H9 (cell line): Measurements from ENCODE around the gene CPM. TPM values are rescaled to one million over a fixed set of nuclear protein-coding genes. Genes with fewer than 3 reads are reported as not detected.

Experiments used
- DNase-seq: peaks from one replicate; pipeline ENCODE4 v3.0.0-alpha.2; 2017
- H2AFZ ChIP-seq: one replicate; pipeline ENCODE4 v1.6.1; 2013; ENCODE audit warnings: mild to moderate bottlenecking, low read length, control low read depth, moderate library complexity
- H2AK5ac ChIP-seq: 2 replicates; pipeline ENCODE4 v1.6.1; 2013; ENCODE audit warnings: low read length, control low read depth, mixed read lengths; ENCODE audit not compliant: insufficient read length
- H2BK120ac ChIP-seq: one replicate; pipeline ENCODE4 v1.6.1; 2013; ENCODE audit warnings: low read depth, mild to moderate bottlenecking, low read length, control low read depth, inconsistent platforms; ENCODE audit not compliant: poor library complexity, severe bottlenecking
- H2BK12ac ChIP-seq: 2 replicates; pipeline ENCODE4 v1.6.1; 2013; ENCODE audit warnings: low read length, control low read depth, mixed read lengths, low read depth; ENCODE audit not compliant: insufficient read length
- H2BK15ac ChIP-seq: 2 replicates; pipeline ENCODE4 v1.6.1; 2013; ENCODE audit warnings: low read depth, low read length, control low read depth
- H2BK20ac ChIP-seq: one replicate; pipeline ENCODE4 v1.6.1; 2013; ENCODE audit warnings: low read depth, mild to moderate bottlenecking, low read length, control low read depth, inconsistent platforms; ENCODE audit not compliant: poor library complexity, severe bottlenecking
- H2BK5ac ChIP-seq: 2 replicates; pipeline ENCODE4 v1.6.1; 2013; ENCODE audit warnings: low read length, control low read depth, mixed read lengths; ENCODE audit not compliant: insufficient read length
- H3K14ac ChIP-seq: 2 replicates; pipeline ENCODE4 v1.6.1; 2013; ENCODE audit warnings: low read length, control low read depth; ENCODE audit not compliant: insufficient read depth
- H3K18ac ChIP-seq: 2 replicates; pipeline ENCODE4 v1.6.1; 2013; ENCODE audit warnings: low read depth, mild to moderate bottlenecking, mixed read lengths, low read length, control low read depth; ENCODE audit not compliant: insufficient read length
- H3K23ac ChIP-seq: 2 replicates; pipeline ENCODE4 v1.6.1; 2013; ENCODE audit warnings: low read length, control low read depth, mixed read lengths, low read depth; ENCODE audit not compliant: insufficient read length
- H3K23me2 ChIP-seq: 2 replicates; pipeline ENCODE4 v1.6.1; 2013; ENCODE audit warnings: low read depth, mild to moderate bottlenecking, mixed read lengths, low read length, control low read depth; ENCODE audit not compliant: insufficient read length, poor library complexity, severe bottlenecking
- H3K27ac ChIP-seq: 2 replicates; pipeline ENCODE4 v1.5.1; 2013; ENCODE audit warnings: low read length, control low read depth, mixed read lengths, low read depth; ENCODE audit not compliant: insufficient read length
- H3K27me3 ChIP-seq: 2 replicates; pipeline ENCODE4 v1.6.1; 2013; ENCODE audit warnings: low read length, control low read depth, inconsistent platforms; ENCODE audit not compliant: insufficient read depth
- H3K4ac ChIP-seq: 2 replicates; pipeline ENCODE4 v1.6.1; 2013; ENCODE audit warnings: low read depth, mild to moderate bottlenecking, control low read depth, inconsistent platforms, low read length, moderate library complexity
- H3K4me1 ChIP-seq: 2 replicates; pipeline ENCODE4 v1.6.1; 2013; ENCODE audit warnings: low read length, control low read depth, inconsistent platforms; ENCODE audit not compliant: insufficient read depth
- H3K4me2 ChIP-seq: 2 replicates; pipeline ENCODE4 v1.6.1; 2013; ENCODE audit warnings: low read length, control low read depth, mixed read lengths; ENCODE audit not compliant: insufficient read length, insufficient read depth
- H3K56ac ChIP-seq: 2 replicates; pipeline ENCODE4 v1.6.1; 2013; ENCODE audit warnings: low read depth, mild to moderate bottlenecking, mixed read lengths, low read length, control low read depth; ENCODE audit not compliant: insufficient read length
- H3K79me1 ChIP-seq: 2 replicates; pipeline ENCODE4 v1.6.1; 2013; ENCODE audit warnings: low read depth, mild to moderate bottlenecking, moderate library complexity, low read length, control low read depth, inconsistent platforms; ENCODE audit not compliant: insufficient read depth, poor library complexity, severe bottlenecking
- H3K79me2 ChIP-seq: 2 replicates; pipeline ENCODE4 v1.6.1; 2013; ENCODE audit warnings: low read length, control low read depth, inconsistent platforms; ENCODE audit not compliant: insufficient read depth
- H3K9ac ChIP-seq: 2 replicates; pipeline ENCODE4 v1.6.1; 2013; ENCODE audit warnings: low read length, control low read depth, mixed read lengths; ENCODE audit not compliant: insufficient read length; ENCODE audit errors: extremely low read depth
- H3K9me3 ChIP-seq: one replicate; pipeline ENCODE4 v1.6.1; 2013; ENCODE audit warnings: low read depth, low read length, inconsistent platforms; ENCODE audit not compliant: control insufficient read depth
- H3T11ph ChIP-seq: one replicate; pipeline ENCODE4 v1.6.1; 2013; ENCODE audit warnings: mild to moderate bottlenecking, low read length, control low read depth, inconsistent platforms
- H4K20me1 ChIP-seq: one replicate; pipeline ENCODE4 v1.6.1; 2013; ENCODE audit not compliant: control insufficient read depth, insufficient read length, insufficient read depth
- H4K5ac ChIP-seq: 2 replicates; pipeline ENCODE4 v1.6.1; 2013; ENCODE audit warnings: low read depth, mild to moderate bottlenecking, mixed read lengths, low read length, control low read depth; ENCODE audit not compliant: insufficient read length
- H4K8ac ChIP-seq: replicated peaks from 2 replicates; pipeline ENCODE4 v1.6.1; 2013; ENCODE audit warnings: low read length, control low read depth, mixed read lengths, low read depth; ENCODE audit not compliant: insufficient read length
- H4K91ac ChIP-seq: 2 replicates; pipeline ENCODE4 v1.6.1; 2013; ENCODE audit warnings: low read depth, mild to moderate bottlenecking, moderate library complexity, mixed read lengths, low read length, control low read depth; ENCODE audit not compliant: insufficient read length
- H3K27ac Mint-ChIP-seq, 3 experiments: 2 replicates in 2 of 3; 3 replicates in 1 of 3; pipeline ENCODE4 v1.8.0; 2020 to 2021; ENCODE audit warnings: mixed read lengths in 3 of 3, mild to moderate bottlenecking in 1 of 3, moderate library complexity in 1 of 3
- H3K27me3 Mint-ChIP-seq: 2 replicates; pipeline ENCODE4 v1.8.0; 2021; ENCODE audit warnings: low read depth, mild to moderate bottlenecking, moderate library complexity, mixed read lengths
- H3K36me3 Mint-ChIP-seq, 3 experiments: 2 replicates in 2 of 3; 3 replicates in 1 of 3; pipeline ENCODE4 v1.8.0; 2020 to 2021; ENCODE audit warnings: low read depth in 3 of 3, mixed read lengths in 3 of 3; ENCODE audit not compliant: insufficient read depth in 1 of 3
- H3K4me1 Mint-ChIP-seq, 2 experiments: 2 replicates each; pipeline ENCODE4 v1.8.0; 2020; ENCODE audit warnings: mixed read lengths in 2 of 2
- H3K4me3 Mint-ChIP-seq, 2 experiments: 2 replicates in 1 of 2; 3 replicates in 1 of 2; pipeline ENCODE4 v1.8.0; 2020 to 2021; ENCODE audit warnings: mild to moderate bottlenecking in 2 of 2, mixed read lengths in 2 of 2, moderate library complexity in 1 of 2
- H3K9me3 Mint-ChIP-seq, 2 experiments: 2 replicates in 1 of 2; 3 replicates in 1 of 2; pipeline ENCODE4 v1.8.0; 2020; ENCODE audit warnings: mild to moderate bottlenecking in 2 of 2, mixed read lengths in 2 of 2, moderate library complexity in 1 of 2
- CTCF ChIP-seq: fragments of 200-600 bp; sonication (generic); conservative IDR thresholded peaks from 3 replicates; pipeline ENCODE4 v1.8.0; 2021; ENCODE audit warnings: antibody characterized with exemption, mild to moderate bottlenecking
- WGBS: extraction: QIAGEN DNeasy Blood & Tissue Kit; methylation state at CpG from one replicate; pipeline ENCODE4 v1.1.7; 2013; ENCODE audit warnings: missing lambda C conversion rate, low lambda C conversion rate, mixed read lengths; ENCODE audit not compliant: insufficient read length; ENCODE audit errors: extremely low coverage; 5-methylcytosine and 5-hydroxymethylcytosine counted together
- total RNA-seq: library from RNA; stranded (reverse); gene quantifications from 2 replicates; pipeline ENCODE4 v1.2.1, GENCODE V29; 2021

CPM gene
- total RNA-seq, 1 experiment from 2014 or later = 1.2 TPM

DNA sequence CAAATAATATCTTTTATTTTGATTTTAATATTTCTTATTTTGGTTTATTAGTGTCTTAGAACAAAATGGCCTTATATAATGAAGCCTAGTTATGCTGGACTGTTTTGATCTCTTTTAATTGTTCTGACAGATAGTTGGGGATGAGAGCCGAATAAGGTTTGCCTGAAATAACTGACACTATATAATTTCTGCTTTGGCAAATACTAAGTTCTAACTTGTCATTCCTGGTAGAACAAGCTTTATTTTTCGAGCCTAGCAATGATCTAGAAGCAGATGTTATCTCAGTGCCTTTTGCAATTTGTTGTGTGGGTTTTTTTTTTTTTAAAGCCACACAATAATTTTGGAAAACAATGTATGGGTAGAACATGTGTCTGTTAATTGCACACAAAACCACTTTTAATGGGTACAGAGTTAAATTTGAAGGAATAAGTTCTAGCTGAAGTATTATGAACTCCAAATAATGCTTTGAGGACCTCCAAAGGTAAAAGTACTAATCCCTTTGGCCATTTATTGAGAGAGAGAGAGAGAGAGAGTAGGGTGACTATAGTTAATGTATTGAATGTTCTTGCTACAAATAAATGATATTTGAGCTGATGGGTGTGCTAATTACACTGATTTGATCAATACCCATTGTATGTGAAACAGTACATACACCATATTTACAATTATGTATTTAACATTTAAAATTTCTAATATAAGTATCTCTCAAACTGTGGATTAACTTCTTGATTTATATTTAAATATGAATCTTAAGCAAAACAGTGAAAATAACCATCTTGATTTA, 90.0 kb downstream of the CPM start:
- H3K56ac ChIP-seq = no peak overlapping the region
- no peaks in the 10 kb centered on the region for H3K27me3 Mint-ChIP-seq
- H3K9me3 Mint-ChIP-seq = no peaks in the 10 kb centered on the region
- H3K27ac Mint-ChIP-seq = no peak overlapping the region
- H3K9ac ChIP-seq = no peak overlapping the region
- H3K27me3 ChIP-seq = no peaks in the 10 kb centered on the region
- H2BK12ac ChIP-seq = no peak overlapping the region
- H2AFZ ChIP-seq = no peak overlapping the region
- peaks cover 13 to 54% (median 37%) of the 10 kb centered on the region in 3 experiments; a peak in 6 of 7 replicates for H3K36me3 Mint-ChIP-seq
- no peak overlapping the region for H3T11ph ChIP-seq
- no peak overlapping the region for H2BK15ac ChIP-seq
- no peak overlapping the region for H3K4me3 Mint-ChIP-seq
- no peaks in the 10 kb centered on the region for H3K79me1 ChIP-seq
- no peak overlapping the region for H3K14ac ChIP-seq
- no peak overlapping the region for H3K23ac ChIP-seq
- no peak overlapping the region for H2BK120ac ChIP-seq
- no peak overlapping the region for H3K4ac ChIP-seq
- no peak overlapping the region for H3K4me2 ChIP-seq
- H3K4me1 ChIP-seq = no peaks in the 10 kb centered on the region
- no peak for TF ChIP-seq CTCF
- no peaks in the 10 kb centered on the region for H3K23me2 ChIP-seq
- no peaks in the 10 kb centered on the region for H3K79me2 ChIP-seq
- no peak overlapping the region for H4K8ac ChIP-seq
- H4K20me1 ChIP-seq = no peaks in the 10 kb centered on the region
- H2BK5ac ChIP-seq = no peak overlapping the region
- H3K4me1 Mint-ChIP-seq = no peaks in the 10 kb centered on the region
- no peak overlapping the region for H4K91ac ChIP-seq
- H2BK20ac ChIP-seq = no peak overlapping the region
- H3K27ac ChIP-seq = no peak overlapping the region
- H3K18ac ChIP-seq = no peak overlapping the region
- H2AK5ac ChIP-seq = no peak overlapping the region
- no peaks in the 10 kb centered on the region for H3K9me3 ChIP-seq
- no peak for DNase-seq
- WGBS = no CpG with 5 or more reads among the region's 2 CpGs
- no peak overlapping the region for H4K5ac ChIP-seq
